GM19025 (cell line): Measurements from ENCODE around the gene MAPT.
"Not testable (repeated sequence)": the region's sequence is repeated elsewhere in the genome, so short reads cannot be mapped to it uniquely, and the experiment has no call there.

Experiments
- ATAC-seq: cut with Tn5 transposase; IDR thresholded peaks from one replicate; pipeline ENCODE4 v1.9.1; 2021; ENCODE audit warnings: mild to moderate bottlenecking, low read depth, moderate library complexity; ENCODE audit not compliant: unreplicated experiment

Gene MAPT

DNA sequence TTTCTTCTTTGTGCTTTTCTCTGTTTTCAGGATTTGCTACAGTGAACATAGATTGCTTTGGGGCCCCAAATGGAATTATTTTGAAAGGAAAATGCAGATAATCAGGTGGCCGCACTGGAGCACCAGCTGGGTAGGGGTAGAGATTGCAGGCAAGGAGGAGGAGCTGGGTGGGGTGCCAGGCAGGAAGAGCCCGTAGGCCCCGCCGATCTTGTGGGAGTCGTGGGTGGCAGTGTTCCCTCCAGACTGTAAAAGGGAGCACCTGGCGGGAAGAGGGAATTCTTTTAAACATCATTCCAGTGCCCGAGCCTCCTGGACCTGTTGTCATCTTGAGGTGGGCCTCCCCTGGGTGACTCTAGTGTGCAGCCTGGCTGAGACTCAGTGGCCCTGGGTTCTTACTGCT is 105.9 kb downstream of the MAPT start:
- no peak for ATAC-seq

DNA sequence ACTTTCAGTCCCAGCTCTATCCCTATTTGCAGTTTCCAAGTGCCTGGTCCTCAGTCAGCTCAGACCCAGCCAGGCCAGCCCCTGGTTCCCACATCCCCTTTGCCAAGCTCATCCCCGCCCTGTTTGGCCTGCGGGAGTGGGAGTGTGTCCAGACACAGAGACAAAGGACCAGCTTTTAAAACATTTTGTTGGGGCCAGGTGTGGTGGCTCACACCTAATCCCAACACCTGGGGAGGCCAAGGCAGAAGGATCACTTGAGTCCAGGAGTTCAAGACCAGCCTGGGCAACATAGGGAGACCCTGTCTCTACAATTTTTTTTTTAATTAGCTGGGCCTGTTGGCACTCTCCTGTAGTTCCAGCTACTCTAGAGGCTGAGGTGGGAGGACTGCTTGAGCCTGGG is 106.4 kb downstream of the MAPT start:
- no peak for ATAC-seq

DNA sequence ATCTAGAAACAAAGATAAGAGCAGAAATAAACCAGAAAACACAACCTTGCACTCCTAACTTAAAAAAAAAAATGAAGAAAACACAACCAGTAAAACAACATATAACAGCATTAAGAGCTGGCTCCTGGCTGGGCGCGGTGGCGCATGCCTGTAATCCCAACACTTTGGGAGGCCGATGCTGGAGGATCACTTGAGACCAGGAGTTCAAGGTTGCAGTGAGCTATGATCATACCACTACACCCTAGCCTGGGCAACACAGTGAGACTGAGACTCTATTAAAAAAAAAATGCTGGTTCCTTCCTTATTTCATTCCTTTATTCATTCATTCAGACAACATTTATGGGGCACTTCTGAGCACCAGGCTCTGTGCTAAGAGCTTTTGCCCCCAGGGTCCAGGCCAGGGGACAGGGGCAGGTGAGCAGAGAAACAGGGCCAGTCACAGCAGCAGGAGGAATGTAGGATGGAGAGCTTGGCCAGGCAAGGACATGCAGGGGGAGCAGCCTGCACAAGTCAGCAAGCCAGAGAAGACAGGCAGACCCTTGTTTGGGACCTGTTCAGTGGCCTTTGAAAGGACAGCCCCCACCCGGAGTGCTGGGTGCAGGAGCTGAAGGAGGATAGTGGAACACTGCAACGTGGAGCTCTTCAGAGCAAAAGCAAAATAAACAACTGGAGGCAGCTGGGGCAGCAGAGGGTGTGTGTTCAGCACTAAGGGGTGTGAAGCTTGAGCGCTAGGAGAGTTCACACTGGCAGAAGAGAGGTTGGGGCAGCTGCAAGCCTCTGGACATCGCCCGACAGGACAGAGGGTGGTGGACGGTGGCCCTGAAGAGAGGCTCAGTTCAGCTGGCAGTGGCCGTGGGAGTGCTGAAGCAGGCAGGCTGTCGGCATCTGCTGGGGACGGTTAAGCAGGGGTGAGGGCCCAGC is 107.3 kb downstream of the MAPT start:
- ATAC-seq: no peak

DNA sequence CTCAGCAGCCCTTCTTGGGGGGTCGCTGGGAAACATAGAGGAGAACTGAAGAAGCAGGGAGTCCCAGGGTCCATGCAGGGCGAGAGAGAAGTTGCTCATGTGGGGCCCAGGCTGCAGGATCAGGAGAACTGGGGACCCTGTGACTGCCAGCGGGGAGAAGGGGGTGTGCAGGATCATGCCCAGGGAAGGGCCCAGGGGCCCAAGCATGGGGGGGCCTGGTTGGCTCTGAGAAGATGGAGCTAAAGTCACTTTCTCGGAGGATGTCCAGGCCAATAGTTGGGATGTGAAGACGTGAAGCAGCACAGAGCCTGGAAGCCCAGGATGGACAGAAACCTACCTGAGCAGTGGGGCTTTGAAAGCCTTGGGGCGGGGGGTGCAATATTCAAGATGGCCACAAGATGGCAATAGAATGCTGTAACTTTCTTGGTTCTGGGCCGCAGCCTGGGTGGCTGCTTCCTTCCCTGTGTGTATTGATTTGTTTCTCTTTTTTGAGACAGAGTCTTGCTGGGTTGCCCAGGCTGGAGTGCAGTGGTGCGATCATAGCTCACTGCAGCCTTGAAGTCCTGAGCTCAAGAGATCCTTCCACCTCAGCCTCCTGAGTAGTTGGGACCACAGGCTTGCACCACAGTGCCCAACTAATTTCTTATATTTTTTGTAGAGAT is 108.1 kb downstream of the MAPT start:
- peak; percentile 53 for ATAC-seq

DNA sequence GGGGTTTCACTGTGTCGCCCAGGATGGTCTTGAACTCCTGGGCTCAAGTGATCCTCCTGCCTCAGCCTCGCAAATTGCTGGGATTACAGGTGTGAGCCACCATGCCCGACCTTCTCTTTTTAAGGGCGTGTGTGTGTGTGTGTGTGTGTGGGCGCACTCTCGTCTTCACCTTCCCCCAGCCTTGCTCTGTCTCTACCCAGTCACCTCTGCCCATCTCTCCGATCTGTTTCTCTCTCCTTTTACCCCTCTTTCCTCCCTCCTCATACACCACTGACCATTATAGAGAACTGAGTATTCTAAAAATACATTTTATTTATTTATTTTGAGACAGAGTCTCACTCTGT is 108.6 kb downstream of the MAPT start:
- ATAC-seq: no peak

DNA sequence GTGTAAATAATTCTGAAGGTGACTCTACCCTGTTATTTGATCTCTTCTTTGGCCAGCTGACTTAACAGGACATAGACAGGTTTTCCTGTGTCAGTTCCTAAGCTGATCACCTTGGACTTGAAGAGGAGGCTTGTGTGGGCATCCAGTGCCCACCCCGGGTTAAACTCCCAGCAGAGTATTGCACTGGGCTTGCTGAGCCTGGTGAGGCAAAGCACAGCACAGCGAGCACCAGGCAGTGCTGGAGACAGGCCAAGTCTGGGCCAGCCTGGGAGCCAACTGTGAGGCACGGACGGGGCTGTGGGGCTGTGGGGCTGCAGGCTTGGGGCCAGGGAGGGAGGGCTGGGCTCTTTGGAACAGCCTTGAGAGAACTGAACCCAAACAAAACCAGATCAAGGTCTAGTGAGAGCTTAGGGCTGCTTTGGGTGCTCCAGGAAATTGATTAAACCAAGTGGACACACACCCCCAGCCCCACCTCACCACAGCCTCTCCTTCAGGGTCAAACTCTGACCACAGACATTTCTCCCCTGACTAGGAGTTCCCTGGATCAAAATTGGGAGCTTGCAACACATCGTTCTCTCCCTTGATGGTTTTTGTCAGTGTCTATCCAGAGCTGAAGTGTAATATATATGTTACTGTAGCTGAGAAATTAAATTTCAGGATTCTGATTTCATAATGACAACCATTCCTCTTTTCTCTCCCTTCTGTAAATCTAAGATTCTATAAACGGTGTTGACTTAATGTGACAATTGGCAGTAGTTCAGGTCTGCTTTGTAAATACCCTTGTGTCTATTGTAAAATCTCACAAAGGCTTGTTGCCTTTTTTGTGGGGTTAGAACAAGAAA is 109.8 kb downstream of the MAPT start:
- ATAC-seq: no peak

DNA sequence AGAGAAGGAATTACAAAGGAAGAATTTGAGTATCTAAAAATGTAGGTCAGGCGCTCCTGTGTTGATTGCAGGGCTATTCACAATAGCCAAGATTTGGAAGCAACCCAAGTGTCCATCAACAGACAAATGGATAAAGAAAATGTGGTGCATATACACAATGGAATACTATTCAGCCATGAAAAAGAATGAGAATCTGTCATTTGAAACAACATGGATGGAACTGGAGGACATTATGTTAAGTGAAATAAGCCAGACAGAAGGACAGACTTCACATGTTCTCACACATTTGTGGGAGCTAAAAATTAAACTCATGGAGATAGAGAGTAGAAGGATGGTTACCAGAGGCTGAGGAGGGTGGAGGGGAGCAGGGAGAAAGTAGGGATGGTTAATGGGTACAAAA is 111.7 kb downstream of the MAPT start:
- not testable (repeated sequence) for ATAC-seq

DNA sequence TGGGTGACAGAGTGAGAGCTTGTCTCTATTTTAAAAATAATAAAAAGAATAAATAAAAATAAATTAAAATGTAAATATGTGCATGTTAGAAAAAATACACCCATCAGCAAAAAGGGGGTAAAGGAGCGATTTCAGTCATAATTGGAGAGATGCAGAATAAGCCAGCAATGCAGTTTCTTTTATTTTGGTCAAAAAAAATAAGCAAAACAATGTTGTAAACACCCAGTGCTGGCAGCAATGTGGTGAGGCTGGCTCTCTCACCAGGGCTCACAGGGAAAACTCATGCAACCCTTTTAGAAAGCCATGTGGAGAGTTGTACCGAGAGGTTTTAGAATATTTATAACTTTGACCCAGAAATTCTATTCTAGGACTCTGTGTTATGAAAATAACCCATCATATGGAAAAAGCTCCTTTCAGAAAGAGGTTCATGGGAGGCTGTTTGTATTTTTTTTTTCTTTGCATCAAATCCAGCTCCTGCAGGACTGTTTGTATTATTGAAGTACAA is 113.2 kb downstream of the MAPT start:
- ATAC-seq: no peak

DNA sequence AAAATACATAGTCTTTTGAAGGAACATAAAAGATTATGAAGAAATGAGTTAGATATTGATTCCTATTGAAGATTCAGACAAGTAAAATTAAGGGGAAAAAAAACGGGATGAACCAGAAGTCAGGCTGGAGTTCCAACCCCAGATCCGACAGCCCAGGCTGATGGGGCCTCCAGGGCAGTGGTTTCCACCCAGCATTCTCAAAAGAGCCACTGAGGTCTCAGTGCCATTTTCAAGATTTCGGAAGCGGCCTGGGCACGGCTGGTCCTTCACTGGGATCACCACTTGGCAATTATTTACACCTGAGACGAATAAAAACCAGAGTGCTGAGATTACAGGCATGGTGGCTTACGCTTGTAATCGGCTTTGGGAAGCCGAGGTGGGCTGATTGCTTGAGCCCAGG is 114.2 kb downstream of the MAPT start:
- ATAC-seq: no peak

DNA sequence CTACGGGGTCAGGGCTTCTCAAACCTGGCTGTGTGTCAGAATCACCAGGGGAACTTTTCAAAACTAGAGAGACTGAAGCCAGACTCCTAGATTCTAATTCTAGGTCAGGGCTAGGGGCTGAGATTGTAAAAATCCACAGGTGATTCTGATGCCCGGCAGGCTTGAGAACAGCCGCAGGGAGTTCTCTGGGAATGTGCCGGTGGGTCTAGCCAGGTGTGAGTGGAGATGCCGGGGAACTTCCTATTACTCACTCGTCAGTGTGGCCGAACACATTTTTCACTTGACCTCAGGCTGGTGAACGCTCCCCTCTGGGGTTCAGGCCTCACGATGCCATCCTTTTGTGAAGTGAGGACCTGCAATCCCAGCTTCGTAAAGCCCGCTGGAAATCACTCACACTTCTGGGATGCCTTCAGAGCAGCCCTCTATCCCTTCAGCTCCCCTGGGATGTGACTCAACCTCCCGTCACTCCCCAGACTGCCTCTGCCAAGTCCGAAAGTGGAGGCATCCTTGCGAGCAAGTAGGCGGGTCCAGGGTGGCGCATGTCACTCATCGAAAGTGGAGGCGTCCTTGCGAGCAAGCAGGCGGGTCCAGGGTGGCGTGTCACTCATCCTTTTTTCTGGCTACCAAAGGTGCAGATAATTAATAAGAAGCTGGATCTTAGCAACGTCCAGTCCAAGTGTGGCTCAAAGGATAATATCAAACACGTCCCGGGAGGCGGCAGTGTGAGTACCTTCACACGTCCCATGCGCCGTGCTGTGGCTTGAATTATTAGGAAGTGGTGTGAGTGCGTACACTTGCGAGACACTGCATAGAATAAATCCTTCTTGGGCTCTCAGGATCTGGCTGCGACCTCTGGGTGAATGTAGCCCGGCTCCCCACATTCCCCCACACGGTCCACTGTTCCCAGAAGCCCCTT is 115.6 kb downstream of the MAPT start:
- ATAC-seq: no peak

DNA sequence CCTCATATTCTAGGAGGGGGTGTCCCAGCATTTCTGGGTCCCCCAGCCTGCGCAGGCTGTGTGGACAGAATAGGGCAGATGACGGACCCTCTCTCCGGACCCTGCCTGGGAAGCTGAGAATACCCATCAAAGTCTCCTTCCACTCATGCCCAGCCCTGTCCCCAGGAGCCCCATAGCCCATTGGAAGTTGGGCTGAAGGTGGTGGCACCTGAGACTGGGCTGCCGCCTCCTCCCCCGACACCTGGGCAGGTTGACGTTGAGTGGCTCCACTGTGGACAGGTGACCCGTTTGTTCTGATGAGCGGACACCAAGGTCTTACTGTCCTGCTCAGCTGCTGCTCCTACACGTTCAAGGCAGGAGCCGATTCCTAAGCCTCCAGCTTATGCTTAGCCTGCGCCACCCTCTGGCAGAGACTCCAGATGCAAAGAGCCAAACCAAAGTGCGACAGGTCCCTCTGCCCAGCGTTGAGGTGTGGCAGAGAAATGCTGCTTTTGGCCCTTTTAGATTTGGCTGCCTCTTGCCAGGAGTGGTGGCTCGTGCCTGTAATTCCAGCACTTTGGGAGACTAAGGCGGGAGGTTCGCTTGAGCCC is 116.3 kb downstream of the MAPT start:
- no peak for ATAC-seq

DNA sequence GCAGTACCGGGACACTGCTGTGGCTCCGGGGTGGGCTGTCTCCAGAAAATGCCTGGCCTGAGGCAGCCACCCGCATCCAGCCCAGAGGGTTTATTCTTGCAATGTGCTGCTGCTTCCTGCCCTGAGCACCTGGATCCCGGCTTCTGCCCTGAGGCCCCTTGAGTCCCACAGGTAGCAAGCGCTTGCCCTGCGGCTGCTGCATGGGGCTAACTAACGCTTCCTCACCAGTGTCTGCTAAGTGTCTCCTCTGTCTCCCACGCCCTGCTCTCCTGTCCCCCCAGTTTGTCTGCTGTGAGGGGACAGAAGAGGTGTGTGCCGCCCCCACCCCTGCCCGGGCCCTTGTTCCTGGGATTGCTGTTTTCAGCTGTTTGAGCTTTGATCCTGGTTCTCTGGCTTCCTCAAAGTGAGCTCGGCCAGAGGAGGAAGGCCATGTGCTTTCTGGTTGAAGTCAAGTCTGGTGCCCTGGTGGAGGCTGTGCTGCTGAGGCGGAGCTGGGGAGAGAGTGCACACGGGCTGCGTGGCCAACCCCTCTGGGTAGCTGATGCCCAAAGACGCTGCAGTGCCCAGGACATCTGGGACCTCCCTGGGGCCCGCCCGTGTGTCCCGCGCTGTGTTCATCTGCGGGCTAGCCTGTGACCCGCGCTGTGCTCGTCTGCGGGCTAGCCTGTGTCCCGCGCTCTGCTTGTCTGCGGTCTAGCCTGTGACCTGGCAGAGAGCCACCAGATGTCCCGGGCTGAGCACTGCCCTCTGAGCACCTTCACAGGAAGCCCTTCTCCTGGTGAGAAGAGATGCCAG is 117.6 kb downstream of the MAPT start:
- no peak for ATAC-seq

DNA sequence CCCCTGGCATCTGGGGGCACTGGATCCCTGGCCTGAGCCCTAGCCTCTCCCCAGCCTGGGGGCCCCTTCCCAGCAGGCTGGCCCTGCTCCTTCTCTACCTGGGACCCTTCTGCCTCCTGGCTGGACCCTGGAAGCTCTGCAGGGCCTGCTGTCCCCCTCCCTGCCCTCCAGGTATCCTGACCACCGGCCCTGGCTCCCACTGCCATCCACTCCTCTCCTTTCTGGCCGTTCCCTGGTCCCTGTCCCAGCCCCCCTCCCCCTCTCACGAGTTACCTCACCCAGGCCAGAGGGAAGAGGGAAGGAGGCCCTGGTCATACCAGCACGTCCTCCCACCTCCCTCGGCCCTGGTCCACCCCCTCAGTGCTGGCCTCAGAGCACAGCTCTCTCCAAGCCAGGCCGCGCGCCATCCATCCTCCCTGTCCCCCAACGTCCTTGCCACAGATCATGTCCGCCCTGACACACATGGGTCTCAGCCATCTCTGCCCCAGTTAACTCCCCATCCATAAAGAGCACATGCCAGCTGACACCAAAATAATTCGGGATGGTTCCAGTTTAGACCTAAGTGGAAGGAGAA is 118.2 kb downstream of the MAPT start:
- no peak for ATAC-seq

DNA sequence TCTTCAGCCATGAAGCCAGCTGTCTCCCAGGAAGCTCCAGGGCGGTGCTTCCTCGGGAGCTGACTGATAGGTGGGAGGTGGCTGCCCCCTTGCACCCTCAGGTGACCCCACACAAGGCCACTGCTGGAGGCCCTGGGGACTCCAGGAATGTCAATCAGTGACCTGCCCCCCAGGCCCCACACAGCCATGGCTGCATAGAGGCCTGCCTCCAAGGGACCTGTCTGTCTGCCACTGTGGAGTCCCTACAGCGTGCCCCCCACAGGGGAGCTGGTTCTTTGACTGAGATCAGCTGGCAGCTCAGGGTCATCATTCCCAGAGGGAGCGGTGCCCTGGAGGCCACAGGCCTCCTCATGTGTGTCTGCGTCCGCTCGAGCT is 118.8 kb downstream of the MAPT start:
- no peak for ATAC-seq

DNA sequence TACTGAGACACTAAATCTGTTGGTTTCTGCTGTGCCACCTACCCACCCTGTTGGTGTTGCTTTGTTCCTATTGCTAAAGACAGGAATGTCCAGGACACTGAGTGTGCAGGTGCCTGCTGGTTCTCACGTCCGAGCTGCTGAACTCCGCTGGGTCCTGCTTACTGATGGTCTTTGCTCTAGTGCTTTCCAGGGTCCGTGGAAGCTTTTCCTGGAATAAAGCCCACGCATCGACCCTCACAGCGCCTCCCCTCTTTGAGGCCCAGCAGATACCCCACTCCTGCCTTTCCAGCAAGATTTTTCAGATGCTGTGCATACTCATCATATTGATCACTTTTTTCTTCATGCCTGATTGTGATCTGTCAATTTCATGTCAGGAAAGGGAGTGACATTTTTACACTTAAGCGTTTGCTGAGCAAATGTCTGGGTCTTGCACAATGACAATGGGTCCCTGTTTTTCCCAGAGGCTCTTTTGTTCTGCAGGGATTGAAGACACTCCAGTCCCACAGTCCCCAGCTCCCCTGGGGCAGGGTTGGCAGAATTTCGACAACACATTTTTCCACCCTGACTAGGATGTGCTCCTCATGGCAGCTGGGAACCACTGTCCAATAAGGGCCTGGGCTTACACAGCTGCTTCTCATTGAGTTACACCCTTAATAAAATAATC is 119.3 kb downstream of the MAPT start:
- ATAC-seq: no peak

DNA sequence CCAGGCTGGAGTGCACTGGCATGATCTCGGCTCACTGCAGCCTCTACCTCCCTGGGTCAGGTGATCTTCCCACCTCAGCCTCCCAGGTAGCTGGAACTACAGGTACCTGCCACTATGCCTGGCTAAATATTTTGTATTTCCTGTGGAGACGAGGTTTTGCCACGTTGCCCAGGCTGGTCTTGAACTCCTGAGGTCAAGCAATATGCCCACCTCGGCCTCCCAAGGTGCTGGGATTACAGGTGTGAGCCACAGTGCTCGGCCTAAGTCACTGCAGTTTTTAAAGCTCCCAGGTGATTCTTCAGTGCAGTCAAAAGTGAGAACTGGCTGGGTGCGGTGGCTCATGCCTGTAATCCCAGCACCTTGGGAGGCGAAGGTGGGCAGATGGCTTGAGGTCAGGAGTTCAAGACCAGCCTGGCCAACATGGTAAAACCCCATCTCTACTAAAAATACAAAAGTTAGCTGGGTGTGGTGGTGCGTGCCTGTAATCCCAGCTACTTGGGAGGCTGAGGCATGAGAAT is 125.1 kb downstream of the MAPT start:
- ATAC-seq: not testable (repeated sequence)

DNA sequence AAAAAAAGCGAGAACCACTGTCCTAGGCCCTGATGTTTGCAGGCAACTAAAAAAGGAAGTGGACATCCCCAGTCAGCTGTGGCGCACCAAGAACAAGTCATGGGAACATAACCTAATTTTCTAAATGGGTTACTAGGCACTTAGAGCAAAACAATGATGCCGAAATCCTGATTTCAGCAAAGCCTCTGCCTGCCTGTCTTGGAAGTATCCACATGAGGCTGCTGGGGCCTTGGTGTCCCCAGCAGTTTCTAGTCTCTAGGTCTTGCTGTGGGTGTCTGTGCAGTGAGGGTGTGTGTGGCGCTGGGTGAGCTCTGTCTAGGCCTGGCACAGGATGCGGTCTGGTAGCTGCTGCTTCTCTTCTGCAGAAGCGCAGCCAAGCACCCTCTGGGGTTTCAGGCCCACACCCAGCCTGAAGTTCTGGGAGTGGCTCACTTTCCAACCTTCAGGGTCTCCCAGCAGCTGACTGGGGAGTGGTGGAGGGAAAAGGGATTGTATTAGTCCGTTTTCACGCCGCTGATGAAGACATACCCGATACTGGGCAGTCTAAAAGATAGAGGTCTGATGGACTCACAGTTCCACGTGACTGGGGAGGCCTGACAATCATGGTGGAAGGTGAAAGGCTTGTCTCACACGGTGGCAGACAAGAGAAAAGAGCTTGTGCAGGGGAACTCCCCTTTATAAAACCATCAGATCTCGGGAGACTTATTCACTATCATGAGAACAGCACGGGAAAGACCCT is 125.8 kb downstream of the MAPT start:
- ATAC-seq: no peak
